ENCODE measurements around the gene NDRG3.

DNA sequence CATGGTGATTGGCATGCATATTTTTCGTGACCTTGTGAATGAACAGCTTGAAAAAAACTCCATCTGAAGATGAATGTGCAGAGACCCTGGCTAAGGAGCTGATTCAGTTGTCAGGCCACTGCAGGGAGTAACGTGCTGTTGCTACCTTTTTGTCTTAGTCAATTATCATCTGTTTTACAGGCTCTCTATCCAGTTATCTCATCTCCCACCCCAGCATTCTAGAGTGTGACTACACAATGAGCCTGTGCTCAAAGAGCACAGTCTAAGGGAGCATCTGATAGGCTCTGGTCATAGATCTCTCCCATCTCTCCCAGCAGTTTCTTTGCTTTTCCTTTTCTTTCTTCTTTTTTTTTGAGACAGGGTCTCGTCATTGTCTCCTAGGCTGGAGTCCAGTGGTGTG is 45.5 kb downstream of the NDRG3 start:
- TF ChIP-seq, protein P1, sequence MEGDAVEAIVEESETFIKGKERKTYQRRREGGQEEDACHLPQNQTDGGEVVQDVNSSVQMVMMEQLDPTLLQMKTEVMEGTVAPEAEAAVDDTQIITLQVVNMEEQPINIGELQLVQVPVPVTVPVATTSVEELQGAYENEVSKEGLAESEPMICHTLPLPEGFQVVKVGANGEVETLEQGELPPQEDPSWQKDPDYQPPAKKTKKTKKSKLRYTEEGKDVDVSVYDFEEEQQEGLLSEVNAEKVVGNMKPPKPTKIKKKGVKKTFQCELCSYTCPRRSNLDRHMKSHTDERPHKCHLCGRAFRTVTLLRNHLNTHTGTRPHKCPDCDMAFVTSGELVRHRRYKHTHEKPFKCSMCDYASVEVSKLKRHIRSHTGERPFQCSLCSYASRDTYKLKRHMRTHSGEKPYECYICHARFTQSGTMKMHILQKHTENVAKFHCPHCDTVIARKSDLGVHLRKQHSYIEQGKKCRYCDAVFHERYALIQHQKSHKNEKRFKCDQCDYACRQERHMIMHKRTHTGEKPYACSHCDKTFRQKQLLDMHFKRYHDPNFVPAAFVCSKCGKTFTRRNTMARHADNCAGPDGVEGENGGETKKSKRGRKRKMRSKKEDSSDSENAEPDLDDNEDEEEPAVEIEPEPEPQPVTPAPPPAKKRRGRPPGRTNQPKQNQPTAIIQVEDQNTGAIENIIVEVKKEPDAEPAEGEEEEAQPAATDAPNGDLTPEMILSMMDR (IDR thresholded peaks at IDR 0.05): no peak
- TF ChIP-seq POLR2A (IDR thresholded peaks at IDR 0.05): no peak
